C4-2B (cell line): ENCODE data around the gene CIAO1.

Source experiments
- H3K27ac ChIP-seq: fragments of 450-650 bp; 2 replicates; pipeline ENCODE4 v1.5.1; 2017
- ZFX ChIP-seq: fragments of 450-650 bp; IDR thresholded peaks from 2 replicates; pipeline ENCODE4 v1.6.1; 2017
- TF ChIP-seq, protein P1 (sequence below): fragments of 450-650 bp; conservative IDR thresholded peaks from 2 replicates; pipeline ENCODE4 v1.5.1; 2017; ENCODE audit warnings: mild to moderate bottlenecking

Gene CIAO1

DNA sequence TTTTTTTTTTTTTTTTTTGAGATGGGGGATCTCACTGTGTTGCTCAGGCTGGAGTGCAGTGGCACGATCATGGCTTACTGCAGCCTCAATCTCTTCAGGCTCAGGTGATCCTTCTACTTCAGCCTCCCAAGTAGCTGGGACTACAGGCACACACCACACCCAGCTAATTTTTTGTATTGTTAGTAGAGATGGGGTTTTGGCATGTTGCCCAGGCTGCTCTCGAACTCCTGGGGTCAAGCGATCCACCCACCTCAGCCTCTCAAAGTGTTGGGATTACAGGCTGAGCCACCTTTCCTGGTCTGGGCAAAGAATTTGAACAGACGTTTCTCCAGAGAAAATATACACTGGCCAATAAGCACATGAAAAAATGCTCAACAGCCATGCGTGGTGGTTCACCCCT lies 42.2 kb downstream of the CIAO1 start:
- H3K27ac ChIP-seq, result no peak overlapping the region
- no peak for TF ChIP-seq ZFX
- TF ChIP-seq, protein P1, sequence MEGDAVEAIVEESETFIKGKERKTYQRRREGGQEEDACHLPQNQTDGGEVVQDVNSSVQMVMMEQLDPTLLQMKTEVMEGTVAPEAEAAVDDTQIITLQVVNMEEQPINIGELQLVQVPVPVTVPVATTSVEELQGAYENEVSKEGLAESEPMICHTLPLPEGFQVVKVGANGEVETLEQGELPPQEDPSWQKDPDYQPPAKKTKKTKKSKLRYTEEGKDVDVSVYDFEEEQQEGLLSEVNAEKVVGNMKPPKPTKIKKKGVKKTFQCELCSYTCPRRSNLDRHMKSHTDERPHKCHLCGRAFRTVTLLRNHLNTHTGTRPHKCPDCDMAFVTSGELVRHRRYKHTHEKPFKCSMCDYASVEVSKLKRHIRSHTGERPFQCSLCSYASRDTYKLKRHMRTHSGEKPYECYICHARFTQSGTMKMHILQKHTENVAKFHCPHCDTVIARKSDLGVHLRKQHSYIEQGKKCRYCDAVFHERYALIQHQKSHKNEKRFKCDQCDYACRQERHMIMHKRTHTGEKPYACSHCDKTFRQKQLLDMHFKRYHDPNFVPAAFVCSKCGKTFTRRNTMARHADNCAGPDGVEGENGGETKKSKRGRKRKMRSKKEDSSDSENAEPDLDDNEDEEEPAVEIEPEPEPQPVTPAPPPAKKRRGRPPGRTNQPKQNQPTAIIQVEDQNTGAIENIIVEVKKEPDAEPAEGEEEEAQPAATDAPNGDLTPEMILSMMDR, result no peak

DNA sequence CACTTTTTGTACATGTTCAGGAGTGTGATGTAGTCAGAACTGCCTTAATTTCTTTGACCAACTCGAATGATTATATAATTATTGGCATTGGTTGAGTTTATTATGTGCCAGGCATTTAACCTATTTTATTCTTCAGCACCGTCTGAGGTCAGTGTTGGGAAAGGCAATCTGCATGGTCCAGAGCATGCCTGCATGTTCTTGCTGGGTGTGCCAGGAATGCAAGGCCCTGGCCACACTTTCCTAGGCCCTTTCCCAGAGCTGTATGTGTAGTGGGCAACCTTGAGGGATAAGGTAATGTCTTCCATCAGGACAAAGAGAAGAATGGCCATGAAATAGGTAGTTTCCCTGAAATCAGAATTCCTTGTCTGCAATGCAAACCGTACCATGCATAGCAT lies 49.0 kb downstream of the CIAO1 start:
- TF ChIP-seq, protein P1, result no peak
- TF ChIP-seq ZFX, result no peak
- no peak overlapping the region for H3K27ac ChIP-seq

DNA sequence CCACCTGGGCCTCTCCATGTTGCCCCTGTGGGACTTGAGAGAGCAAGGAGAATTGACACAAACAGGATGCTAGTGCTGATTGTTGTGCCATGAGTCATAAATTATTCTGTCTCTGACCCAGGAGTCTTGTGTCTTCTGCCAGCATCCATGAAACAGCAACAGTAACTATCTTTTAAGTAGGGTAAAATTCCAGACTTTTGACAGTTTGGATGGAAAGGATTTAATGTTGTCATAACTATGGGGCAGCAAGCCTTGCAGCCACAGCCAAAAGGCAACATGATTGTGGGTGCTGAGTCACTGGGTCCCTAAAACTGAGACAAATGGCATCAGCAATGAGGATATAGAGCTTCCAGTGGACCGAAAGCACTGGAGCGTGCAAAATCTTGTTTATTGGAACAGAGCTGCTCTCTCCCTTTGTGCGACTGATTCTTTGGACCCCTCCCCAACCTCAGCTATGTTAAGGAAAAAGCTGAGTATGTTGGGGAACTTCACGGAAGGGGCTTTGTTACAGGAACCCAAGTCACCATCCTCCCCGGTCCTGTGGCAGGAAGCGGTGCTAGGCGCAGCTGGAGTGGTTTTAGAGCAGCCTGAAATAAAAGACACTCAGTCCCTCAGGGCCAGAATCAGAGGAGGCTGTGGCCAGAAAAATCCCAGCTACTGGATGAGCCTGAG lies 49.5 kb downstream of the CIAO1 start:
- no peak overlapping the region for H3K27ac ChIP-seq
- no peak for TF ChIP-seq ZFX
- TF ChIP-seq, protein P1, result no peak

DNA sequence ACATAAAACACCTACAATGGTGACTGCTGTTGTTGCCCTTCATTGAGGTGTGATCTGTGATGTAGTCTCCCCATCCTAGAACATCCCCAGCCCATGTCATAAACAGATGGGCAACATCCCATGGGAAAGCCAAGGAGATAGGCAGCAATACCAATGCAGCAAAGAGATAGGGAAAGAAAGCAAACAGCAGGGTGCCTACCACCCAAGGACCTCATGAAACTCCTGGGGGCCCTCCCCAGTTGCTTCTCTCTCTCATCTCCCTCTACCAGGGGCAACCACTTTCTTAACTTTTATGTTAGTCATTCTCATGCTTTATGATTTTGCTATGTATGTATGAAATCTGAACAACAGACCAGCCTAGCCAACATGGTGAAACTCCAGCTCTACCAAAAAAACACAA lies 51.0 kb downstream of the CIAO1 start:
- TF ChIP-seq, protein P1, result no peak
- TF ChIP-seq ZFX, result no peak
- no peak overlapping the region for H3K27ac ChIP-seq

DNA sequence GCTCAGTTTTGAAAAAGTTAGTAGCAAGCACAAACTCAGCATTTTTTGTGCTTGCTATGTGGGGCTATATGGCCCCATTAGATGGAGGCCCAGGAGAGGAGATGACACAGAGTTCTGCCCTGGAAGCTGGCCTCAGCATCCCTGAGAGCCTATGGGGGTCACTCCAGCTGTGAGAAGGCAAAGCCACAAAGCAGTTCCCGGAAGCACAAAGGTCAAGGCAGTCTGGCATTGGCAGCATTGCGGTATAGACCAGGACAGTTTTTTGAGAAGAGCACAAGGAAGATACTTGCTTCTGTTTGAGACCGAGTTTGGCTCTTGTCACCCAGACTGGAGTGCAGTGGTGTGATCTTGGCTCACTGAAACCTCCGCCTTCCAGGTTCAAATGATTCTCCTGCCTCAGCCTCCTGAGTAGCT lies 51.6 kb downstream of the CIAO1 start:
- H3K27ac ChIP-seq, result no peak overlapping the region

DNA sequence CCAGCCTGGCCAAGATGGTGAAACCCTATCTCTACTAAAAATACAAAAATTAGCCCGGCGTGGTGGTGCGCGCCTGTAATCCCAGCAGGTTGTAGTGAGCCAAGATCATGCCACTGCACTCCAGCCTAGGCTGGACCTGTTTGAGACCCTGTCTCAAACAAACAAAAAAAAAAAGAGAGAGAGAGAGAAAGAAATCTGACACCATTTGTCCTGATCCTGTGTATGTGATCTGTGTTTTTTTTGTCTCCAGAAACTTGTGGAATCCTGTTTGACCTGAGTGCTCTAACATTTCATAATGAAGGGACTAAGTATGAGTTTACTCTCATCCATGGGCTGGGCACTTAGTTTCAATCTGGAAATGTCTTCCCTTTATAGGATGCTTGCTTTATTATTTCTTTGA lies 52.7 kb downstream of the CIAO1 start:
- TF ChIP-seq ZFX, result no peak
- TF ChIP-seq, protein P1, result no peak
- H3K27ac ChIP-seq, result no peak overlapping the region

More for the DNA sequence above, 51.6 kb downstream of the CIAO1 start:
- no peak for TF ChIP-seq ZFX
- TF ChIP-seq, protein P1, result no peak

DNA sequence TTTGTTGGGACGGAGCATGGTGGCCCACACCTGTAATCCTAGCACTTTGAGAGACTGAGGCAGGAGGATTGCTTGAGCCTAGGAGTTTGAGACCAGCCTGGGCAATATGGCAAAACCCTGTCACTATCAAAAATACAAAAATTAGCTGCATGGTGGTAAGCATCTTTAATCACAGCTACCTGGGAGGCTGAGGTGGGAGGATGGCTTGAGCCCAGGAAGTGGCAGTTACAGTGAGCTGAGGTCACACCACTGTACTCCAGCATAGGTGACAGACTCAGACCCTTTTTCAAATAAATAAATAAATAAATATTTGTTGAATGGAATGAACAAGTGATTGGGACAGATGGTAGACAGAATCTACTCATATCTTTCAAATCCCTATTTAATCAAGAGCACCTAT lies 53.4 kb downstream of the CIAO1 start:
- TF ChIP-seq, protein P1, result no peak
- TF ChIP-seq ZFX, result no peak
- H3K27ac ChIP-seq, result no peak overlapping the region
